HG03108 (cell line): ENCODE measurements around the gene FASTKD3.
A peak's percentile ranks its signal among the peaks of the same experiment; 100 is the strongest.
"Not testable (repeated sequence)": the region's sequence is repeated elsewhere in the genome, so short reads cannot be mapped to it uniquely, and the experiment has no call there.

ENCODE experiments used
- ATAC-seq: cut with Tn5 transposase; IDR thresholded peaks from one replicate; pipeline ENCODE4 v1.9.1; 2021; ENCODE audit warnings: moderate library complexity; ENCODE audit not compliant: unreplicated experiment

FASTKD3 gene

GRCh38 chr5:7868773-7869473, at the start of gene FASTKD3, which contains the start of gene MTRR:
FASTKD3 (minus strand) TSS chr5:7869031; CDS start chr5:7868083, 948 bp downstream.
MTRR (plus strand) TSS chr5:7869148; CDS start chr5:7870795, 1,647 bp downstream.
- ATAC-seq, result peak; percentile 96

- no peak for ATAC-seq
Measured at GRCh38 chr5:7917130-7918123, 48.6 kb upstream of the FASTKD3 start.

- ATAC-seq, result no peak
Measured at GRCh38 chr5:7916171-7916804, 47.5 kb upstream of the FASTKD3 start.

GRCh38 chr5:7911429-7911771, 42.6 kb upstream of the FASTKD3 start:
- ATAC-seq, result not testable (repeated sequence)

GRCh38 chr5:7910738-7911428, 42.1 kb upstream of the FASTKD3 start:
- no peak for ATAC-seq

GRCh38 chr5:7908317-7908716, 39.5 kb upstream of the FASTKD3 start:
- ATAC-seq, result no peak

GRCh38 chr5:7907612-7908011, 38.8 kb upstream of the FASTKD3 start:
- ATAC-seq, result no peak

- no peak for ATAC-seq
Measured at GRCh38 chr5:7904170-7904569, 35.3 kb upstream of the FASTKD3 start.

GRCh38 chr5:7902666-7903625, 34.1 kb upstream of the FASTKD3 start:
- no peak for ATAC-seq

- ATAC-seq, result no peak
Measured at GRCh38 chr5:7902201-7902600, 33.4 kb upstream of the FASTKD3 start.

- no peak for ATAC-seq
Measured at GRCh38 chr5:7897014-7897600, 28.3 kb upstream of the FASTKD3 start.

- peak; percentile 98 for ATAC-seq
Measured at GRCh38 chr5:7894860-7895259, 26.0 kb upstream of the FASTKD3 start.

- no peak for ATAC-seq
Measured at GRCh38 chr5:7894439-7894838, 25.6 kb upstream of the FASTKD3 start.

- no peak for ATAC-seq
Measured at GRCh38 chr5:7888901-7889300, 20.1 kb upstream of the FASTKD3 start.

- no peak for ATAC-seq
Measured at GRCh38 chr5:7886849-7887475, 18.1 kb upstream of the FASTKD3 start.

GRCh38 chr5:7884491-7885267, 15.8 kb upstream of the FASTKD3 start:
- no peak for ATAC-seq

- ATAC-seq, result no peak
Measured at GRCh38 chr5:7882926-7883325, 14.1 kb upstream of the FASTKD3 start.

- no peak for ATAC-seq
Measured at GRCh38 chr5:7881816-7882215, 13.0 kb upstream of the FASTKD3 start.
